ENCODE results near the gene ARRB2.
A peak's percentile ranks its signal among the peaks of the same experiment; 100 is the strongest.
"Not testable (repeated sequence)": the region's sequence is repeated elsewhere in the genome, so short reads cannot be mapped to it uniquely, and the experiment has no call there.

The ARRB2 gene
- 93.9 to 182 (median 168) reads per million in 4 experiments for total RNA-seq

- peak; percentile 98 for DNase-seq
Observed at GRCh38 chr17:4709794-4710692, at the start of gene ARRB2. ARRB2 (plus strand) TSS chr17:4710632; CDS start chr17:4710722, 90 bp downstream.

GRCh38 chr17:4663711-4664110, 46.7 kb upstream of the ARRB2 start:
- DNase-seq: no peak

DNA sequence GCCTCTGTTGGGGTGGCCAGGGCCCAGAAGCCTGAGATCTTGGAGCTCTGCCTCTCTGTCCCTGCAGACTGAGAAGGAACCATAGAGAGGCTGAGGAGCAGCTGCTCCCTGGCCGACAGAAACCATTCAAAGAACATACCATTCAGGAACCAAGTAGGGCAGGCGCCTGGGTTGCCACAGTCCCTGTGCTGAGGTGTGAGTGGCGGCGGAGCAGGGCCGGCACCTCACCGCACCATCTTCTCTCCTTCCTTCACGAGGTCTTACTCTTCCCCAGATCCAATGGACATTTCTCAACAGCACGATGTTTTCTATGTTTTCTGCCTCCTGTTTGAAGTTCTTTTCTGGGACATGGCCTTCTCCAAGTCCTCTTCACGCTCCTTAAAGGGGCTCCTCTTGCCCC, 46.2 kb upstream of the ARRB2 start:
- DNase-seq: no peak

GRCh38 chr17:4665027-4665426, 45.4 kb upstream of the ARRB2 start:
- DNase-seq: no peak

GRCh38 chr17:4666296-4666695, 44.1 kb upstream of the ARRB2 start:
- no peak for DNase-seq

DNA sequence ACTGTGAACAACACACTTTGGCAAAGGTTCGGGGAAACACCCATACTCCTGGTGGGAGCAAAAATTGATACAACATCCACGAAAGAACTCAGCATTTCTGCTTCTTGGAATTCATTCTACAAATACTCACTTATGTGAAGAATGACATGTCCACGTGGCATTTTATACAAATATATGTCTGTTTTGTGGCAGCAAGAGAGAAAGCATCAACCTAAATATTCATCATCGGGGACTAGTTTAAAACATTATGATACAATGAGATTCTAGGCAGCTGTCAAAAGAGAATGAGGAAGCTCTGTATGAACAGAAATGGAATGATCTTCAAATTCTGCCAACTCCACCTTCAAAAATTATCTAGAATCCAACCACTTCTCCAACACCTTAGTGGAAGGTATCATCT, 43.3 kb upstream of the ARRB2 start:
- no peak for DNase-seq

DNA sequence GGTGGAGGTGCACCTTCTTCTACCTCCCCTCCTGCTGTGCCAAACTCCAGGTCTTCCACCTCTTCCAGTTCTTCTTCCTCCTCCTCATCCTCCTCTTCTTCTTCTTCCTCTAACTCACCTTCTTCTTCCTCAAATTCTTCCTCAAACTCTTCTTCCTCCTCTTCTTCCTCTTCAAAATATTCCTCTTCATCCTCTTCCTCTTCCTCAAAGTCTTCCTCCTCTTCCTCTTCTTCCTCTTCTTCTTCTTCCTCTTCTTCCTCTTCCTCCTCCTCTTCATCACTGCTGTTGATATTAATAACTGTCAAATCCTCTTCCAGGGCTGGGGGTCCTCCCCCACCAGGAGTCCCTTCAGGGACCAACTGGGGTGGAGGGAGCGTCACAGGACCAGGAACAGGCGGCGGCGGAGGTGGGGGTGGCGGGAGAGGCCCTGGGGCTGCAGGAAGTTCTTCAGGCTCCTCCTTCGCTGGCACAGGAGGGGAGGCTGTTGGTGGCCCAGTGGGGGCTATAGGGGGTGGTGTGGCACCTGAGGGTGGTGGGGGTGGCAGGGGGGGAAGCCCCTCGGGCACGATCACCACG, 38.3 kb upstream of the ARRB2 start:
- DNase-seq: no peak

GRCh38 chr17:4672751-4673150, 37.7 kb upstream of the ARRB2 start:
- DNase-seq: no peak

- no peak for DNase-seq
Observed at GRCh38 chr17:4673169-4673568, 37.3 kb upstream of the ARRB2 start.

DNA sequence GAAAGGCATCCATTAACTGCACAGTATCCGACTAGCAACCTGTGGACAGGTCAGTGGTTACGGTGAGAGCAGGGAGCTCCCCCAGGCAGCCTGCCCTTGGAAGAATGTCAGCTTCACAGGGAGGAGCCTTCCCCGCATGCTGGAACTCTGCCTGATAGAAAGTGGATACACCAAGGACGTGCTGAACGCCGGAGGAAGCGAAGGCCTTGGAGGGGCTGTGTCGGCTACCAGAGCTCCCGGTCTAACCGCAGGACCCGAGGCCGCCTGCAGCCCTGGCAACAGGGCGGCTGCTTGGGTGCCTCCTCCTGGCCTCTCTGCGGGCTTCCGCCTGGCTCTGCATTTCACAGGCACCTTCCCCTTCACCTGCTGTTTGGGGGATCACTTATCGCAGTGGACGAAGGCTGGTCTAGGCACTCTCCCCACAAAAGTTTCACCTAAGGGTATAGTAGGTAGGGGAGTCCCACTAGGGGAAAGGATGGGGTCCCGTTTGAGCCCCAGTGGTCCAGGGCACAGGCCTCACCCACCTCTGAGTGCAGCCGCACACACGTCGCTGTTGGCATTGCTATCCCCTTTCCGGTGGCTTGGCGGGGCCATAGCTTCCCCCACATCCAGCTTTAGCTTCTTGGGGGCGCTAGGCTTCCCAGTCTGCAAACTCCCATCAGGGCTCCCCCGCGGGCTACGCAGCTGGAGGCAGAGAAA, 36.3 kb upstream of the ARRB2 start:
- no peak for DNase-seq

GRCh38 chr17:4674685-4674998, 35.8 kb upstream of the ARRB2 start:
- DNase-seq: no peak

- no peak for DNase-seq
Observed at GRCh38 chr17:4675791-4676190, 34.6 kb upstream of the ARRB2 start.

DNA sequence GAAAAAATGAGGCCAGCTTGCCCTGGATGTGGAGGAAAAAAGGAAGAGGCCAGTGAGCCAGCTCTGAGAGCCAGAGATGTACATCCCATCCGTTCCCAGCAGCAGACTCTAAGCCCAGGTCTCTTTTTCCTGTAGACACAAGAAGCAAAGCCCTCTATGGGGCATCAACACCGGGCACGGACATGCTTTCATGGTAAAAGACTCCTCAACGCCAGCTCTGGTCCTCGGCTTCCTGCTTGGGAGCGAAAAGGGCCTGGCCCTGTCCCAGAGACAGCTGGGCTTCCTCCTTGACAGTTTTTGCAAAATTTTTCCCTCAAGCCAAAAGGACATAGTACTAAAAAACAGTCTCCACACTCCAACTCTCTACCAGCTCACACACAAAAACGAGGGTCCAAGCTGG, 33.6 kb upstream of the ARRB2 start:
- no peak for DNase-seq

- no peak for DNase-seq
Observed at GRCh38 chr17:4678448-4679026, 31.9 kb upstream of the ARRB2 start.

DNA sequence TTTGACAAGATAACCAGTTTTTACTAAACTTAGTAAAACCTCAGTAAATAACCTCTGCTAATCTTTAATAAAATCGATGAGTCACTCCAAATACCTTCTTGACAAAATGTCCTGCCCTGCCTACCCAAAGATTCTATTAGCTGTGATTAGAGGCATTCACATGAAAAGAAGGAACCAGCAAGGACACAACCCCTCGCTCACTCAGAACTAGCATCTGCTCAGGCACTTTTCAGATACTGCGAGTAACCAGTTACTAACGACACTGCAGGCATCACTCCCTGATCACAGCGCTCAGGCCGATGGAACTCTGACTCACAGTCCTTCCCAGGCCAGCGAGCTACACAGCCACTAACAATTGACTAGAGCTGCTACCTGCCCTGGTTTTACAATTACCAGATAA, 30.8 kb upstream of the ARRB2 start:
- no peak for DNase-seq

DNA sequence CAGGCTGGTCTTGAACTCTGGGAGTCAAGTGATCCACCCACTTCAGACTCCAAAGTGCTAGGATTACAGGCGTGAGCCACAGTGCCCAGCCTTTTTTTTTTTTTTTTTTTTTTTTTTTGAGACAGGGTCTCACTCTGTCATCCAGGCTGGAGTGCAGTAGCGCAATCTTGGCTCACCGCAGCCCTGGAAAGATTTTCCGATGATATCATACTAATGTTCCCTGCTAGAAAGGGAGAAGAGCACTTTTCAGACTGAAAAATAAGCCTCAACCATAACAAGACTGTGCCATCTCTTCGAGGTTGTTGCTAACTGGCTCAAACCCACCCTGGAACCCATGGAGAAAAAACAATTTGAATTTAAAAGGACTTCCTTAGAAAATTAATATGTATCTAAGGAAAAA, 26.7 kb upstream of the ARRB2 start:
- DNase-seq: not testable (repeated sequence)

GRCh38 chr17:4689872-4690271, 20.6 kb upstream of the ARRB2 start:
- DNase-seq: not testable (repeated sequence)

- no peak for DNase-seq
Observed at GRCh38 chr17:4690745-4691144, 19.7 kb upstream of the ARRB2 start.

DNA sequence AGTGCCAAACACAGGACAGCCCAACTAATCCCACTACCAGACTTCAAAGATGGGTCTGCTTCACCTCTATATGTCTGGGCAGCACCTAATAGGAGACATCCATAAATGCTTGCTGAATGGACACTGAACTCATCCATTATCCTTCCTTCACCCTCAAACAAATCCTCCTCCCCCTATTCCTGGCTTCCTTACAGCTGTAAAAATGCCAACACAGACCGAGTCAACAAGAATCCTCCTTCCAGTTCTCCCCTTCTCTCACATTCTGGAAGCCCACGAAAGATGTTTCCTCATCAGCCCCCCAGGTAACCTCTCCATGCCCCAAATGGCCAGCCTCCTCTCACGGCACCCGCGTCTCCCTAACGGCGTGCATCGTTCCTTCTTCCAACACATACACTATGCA, 18.7 kb upstream of the ARRB2 start:
- no peak for DNase-seq

DNA sequence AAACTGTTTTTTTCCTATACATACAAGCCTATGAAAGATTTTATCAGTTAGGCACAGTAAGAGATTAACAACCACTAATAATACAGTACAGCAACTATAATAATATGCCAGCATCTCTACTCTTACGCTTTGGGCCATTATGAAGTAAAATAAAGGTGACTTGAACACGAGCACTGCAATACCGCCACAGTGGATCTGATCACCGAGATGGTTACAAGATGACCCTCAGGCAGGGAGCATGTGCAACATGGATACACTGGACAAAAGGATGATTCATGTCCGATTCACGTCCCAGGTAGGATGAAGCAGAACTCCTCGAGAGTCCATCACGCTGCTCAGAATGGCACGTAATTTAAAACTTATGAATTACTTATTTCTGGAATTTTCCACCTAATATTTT, 17.0 kb upstream of the ARRB2 start:
- no peak for DNase-seq

DNA sequence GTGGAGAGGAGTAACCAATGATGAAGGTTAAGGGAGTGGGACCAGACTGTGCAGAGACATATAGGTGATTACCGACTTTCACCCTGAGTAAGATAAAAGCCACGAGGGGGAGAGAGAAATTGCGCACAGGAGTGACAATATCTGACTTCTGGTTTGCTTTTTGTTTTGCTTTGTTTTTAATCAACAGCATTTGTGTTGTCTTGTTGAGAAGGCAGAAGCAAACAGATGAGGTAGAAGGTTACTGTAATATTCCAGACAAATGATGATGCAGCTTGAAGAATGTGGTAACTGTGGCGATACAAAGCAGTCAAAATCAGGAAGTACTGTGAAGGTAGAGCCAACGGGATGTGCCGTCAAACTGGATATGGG, 14.0 kb upstream of the ARRB2 start:
- DNase-seq: no peak

GRCh38 chr17:4699401-4700056, 10.9 kb upstream of the ARRB2 start:
- not testable (repeated sequence) for DNase-seq

DNA sequence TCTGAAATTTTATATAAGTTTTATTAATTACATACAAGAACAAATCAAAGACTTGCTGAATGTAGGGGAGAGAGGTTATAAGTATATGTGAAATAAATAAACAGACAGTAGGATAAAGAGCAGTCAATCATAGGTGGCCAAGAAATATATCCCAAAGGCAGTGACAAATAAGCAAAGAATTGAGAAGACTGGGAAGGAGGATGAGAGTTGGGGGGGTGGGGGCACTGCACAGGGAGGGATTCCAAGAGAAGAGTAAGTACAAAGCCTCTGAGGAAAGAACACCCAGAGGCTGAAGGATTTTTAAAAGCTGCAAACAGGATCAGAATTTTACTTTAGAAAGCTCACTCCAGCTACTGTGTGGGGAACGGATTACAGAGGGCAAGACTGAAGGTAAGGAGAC, 9.3 kb upstream of the ARRB2 start:
- no peak for DNase-seq

All from effector CD8-positive, alpha-beta T cell (primary cell).